CD4-positive, alpha-beta T cell treated with Interleukin-6 for 4 hours (primary cell): Measurements from ENCODE around the gene GAPDHS.
A peak's percentile ranks its signal among the peaks of the same experiment; 100 is the strongest.

Source experiments
- DNase-seq: peaks from one replicate; pipeline ENCODE4 v3.0.0-alpha.2; 2020; ENCODE audit warnings: mixed read lengths

GAPDHS gene

DNA sequence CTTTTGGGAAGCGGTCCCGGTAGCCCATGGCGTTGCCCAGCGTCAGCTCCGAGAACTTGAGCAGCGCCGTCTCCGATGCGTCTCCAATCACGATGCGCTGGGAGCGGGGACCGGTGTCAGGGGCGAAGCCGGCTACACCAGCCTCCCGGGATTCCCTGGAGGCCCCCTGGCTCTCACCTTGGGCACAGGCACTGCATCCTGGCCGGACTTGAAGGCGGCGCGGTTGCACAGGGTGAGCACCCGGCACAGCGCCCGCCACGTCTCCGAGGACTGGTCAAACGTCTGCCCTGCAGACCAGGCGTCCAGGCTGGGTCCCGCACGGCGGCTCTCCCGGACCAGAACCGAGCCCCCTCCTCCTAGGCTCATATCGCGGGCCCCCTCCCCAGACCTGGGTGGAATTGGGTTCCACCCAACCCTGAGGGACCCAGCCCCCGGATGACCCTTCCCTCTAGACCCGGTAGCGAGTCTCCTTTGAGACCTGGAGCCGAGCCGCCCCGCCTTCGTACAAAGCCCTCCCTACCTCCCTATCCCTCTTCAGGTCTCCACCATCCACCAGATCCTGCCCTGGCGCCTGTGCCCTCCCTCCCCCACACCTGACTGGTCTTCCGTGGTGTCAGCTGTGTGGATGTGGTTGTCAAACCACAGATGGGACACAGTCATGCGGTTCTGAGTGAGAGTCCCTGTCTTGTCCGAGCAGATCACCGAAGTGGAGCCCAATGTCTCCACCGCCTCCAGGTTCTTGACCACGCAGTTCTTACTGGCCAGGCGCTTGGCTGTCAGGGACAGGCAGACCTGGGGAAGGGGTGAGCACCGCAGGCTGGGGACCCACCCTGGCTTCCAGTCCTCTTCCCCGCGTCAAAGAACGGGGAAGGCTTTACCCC lies 25.4 kb downstream of the GAPDHS start:
- DNase-seq, result no peak

DNA sequence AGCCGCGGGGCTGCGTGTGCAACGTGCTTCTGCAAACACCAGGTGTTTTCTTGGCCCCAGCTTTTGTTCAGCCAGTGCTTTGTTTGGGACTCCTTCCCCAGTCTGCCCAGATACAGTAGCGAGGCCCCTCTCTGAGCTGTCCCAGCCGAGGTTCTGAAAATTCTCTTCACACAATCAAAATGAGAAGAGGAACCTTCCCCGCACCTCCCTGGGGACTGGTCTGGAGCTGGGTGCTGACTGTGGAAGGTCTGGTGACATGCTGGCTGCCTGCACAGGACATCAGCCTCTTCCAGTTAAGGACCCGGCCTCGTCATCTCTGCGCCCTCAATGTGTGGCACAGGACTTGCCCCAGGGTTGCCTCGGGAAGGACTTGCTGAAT lies 26.0 kb downstream of the GAPDHS start:
- DNase-seq, result no peak

DNA sequence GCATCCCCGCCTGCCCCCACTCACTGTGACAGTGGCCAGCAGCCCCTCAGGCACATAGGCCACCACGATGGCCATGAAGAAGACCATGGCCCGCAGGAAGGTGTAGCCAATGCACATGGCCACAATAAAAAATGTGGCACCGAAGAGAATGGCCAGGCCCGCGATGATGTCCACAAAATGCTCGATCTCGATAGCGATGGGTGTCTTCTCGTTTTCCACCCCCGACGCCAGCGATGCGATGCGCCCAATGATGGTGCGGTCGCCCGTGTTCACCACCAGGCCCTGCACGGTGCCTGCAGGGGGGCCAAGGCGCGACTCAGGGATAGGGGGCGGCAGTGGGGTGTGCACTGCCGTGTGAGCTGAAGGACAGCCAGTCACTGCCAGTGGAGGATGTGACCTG lies 26.5 kb downstream of the GAPDHS start:
- no peak for DNase-seq

DNA sequence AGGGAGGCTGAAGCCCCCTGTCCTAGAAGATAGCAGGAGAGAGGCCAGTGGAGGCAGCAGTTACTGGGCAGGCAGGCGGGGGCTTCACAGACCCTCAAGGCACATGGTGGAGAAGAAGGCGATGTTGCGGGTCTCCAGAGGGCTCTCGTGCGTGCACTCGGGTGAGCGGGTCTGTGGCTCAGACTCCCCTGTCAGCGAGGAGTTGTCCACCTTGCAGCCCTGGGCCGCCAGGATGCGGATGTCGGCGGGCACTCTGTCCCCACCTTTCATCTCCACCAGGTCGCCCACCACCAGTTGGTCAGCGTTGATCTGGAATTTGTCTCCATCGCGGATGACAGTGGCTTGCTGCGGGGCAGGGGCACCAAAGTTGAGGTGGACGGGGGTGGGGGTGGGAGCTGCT lies 27.0 kb downstream of the GAPDHS start:
- no peak for DNase-seq

DNA sequence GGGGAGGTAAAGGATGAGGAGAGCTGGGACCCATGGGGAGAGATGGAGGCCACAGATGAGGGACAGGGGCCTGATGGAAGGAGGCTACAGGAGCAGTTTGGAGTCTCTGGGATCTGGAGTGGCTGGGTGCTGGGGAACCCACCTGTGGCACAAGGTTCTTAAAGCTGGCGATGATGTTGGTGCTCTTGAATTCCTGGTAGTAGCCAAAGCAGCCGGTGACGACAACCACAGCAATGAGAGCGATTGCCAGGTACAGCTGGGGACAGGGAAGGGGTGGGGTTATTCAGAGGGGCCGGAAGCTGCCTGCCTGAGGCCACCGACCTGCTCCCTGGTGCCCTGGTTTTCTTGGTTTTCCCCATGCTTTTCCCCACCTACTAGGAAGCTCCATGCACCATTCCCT lies 27.4 kb downstream of the GAPDHS start:
- DNase-seq, result no peak

DNA sequence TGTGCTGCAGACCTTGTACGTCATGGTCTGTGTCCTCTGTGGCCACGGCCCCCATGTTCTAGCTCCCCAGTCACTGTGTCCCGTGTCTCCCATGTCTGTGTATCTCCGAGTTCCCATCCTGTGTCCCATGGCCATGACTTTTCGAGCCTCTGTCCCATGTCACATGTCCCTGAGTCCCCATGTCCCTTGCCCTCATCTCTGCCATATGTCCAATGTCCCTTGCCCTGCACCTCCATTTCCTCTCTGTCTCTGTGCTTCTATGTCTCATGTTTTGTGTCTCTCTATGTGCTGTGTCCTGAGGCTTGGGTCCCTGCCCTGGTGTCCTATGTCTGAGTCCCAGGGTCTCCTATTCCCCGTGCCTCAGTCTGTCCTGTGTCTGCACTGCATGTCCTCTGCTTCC lies 28.2 kb downstream of the GAPDHS start:
- no peak for DNase-seq

DNA sequence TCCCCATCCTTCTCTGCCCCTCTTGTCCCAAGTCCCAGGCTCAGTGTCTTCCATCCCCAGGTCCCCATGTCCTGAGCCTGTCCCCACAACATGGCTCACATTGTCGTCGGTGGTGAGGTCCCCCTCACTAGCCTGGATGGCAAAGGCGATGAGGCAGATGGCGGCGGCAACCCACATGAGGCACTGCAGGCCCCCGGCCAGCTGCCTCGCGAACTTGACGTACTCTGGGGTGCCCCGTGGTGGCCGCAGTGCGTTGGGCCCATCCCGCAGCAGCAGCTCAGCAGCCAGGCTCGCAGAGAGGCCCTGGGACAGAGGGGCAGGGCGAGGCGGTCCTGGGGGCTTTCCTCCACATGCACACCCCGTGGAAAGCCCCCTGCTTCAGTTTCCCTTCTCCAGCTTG lies 29.1 kb downstream of the GAPDHS start:
- DNase-seq, result no peak

DNA sequence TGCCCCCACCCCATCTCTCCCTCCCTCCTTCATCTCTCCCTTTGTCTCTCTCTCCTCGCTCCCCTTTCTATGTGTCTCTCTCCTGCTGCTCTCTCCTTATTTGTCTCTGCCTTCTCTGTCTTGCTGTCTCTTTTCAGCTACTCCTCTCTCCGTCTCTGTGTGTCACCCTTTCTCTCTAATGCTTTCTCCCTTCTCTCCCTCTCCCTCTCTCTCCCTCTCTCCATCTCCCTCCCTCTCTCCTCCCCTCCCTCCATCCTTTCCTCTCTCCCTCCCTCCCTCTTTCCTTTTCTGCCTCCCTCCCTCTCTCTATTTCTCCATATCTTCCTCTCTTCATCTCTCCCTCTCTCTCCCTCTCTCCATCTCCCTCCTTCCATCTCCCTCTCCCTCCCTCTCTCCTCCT lies 29.5 kb downstream of the GAPDHS start:
- DNase-seq, result no peak

DNA sequence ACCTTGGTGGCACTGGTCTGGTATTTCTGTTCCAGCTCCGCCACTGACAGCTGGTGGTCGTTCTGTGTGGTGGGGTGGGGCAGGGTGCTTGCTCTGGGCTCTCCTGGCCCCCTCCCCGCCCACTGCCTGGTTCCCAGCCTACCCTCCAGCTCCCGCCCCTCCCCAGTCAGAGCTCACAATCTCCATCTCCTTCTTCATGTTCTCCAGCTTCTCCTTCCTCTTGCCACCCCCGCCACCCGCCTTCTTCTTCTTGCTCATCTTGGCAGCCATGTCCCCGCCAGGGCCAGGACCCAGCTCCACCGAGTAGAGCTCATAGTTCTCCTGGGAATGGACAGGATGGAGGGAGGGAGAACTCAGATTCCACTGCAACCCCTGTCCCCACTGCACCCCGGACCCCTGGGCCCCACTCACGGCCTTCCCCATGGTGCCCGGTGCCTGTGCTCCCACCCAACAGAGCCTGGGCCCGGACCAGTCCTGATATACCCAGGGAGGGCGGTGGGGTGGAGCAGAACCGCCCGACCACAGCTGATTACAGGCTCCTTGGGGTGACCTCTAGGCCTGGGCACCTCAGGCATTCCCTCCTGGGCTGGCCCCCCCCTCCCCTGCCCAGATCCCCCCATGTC lies 30.1 kb downstream of the GAPDHS start, which contains the start of gene ATP4A:
ATP4A (minus strand) TSS at position 452 of the 623 bp plus-strand sequence; CDS start at position 423, 29 bp downstream.
- no peak for DNase-seq

DNA sequence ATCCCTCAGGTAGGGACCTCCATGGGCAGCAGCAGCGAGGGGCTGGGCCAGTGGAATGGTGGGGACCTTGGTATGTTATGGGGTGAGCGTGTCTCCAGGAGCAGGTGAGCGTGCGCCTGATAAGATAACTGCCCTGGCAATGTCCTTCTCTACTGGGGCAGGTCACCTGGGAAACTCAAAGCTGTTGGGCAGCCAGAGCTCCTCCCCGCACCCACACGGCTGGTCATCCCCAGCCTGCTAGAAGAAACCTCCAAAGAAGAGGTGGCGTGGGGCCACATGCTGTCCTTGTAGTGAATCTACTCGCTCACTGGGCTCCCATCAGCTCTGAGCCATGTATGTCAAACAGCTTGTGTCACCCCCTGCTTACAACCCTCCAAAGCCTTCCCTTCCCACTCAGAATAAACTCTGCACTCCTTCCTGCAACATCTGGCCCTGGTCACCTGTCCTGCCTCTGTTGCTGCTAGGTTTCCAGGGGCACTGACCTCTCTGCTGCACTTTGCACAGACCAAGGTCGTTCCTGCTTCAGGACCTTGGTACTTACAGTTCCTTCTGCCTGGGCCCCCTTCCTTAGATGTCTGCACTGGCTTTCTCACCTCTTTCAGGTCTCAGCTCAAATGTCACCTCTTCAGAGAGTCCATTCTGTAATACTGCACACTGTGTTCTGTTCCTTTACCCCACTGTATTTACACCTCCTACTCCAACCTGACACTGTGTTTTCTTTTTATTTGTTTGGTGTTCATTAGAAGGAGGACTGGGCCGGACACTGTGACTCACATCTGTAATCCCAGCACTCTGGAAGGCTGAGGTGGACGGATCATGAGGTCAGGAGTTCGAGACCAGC lies 32.0 kb downstream of the GAPDHS start:
- DNase-seq, result no peak

DNA sequence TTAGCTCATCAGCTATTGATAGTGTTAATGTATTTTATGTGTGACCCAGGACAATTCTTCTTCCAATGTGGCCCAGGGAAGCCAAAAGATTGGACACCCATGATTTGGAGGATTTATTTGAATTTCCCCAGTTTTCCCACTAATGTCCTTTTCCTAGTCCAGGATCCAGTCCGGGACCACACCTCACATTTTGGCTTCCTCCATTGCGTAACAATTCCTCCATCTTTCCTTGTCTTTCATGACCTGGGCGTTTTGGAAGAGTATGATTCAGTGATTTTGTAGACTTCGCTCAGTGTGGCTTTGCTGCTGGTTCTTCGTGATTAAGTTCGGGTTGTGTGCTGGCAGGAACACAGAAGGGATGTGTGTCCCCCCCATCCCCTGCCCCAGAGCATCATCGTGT lies 33.5 kb downstream of the GAPDHS start:
- no peak for DNase-seq

DNA sequence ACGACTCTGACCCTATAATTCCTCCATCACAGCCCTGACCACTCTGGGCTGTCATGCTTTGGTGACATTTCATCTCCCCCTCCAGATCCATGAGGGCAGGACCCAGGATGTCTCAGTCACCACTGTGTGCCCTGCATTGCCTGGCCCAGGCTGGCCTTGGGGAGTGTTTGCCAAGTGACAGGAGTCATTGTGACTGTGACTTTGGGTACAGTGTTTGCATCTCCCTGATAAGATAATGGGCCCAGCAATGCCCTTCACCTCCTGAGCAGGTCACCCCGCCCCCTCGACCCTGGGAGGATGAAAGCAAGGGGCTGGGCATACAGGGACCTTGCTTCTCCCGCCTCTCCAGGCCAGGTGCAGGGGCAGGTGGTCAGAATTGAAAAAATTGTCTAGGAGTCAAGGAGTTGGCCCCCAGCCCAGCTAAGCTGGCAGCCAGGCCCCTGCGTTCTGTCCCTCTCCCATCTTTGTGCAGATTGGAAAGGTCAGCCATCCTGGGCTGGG lies 36.1 kb downstream of the GAPDHS start:
- no peak for DNase-seq

DNA sequence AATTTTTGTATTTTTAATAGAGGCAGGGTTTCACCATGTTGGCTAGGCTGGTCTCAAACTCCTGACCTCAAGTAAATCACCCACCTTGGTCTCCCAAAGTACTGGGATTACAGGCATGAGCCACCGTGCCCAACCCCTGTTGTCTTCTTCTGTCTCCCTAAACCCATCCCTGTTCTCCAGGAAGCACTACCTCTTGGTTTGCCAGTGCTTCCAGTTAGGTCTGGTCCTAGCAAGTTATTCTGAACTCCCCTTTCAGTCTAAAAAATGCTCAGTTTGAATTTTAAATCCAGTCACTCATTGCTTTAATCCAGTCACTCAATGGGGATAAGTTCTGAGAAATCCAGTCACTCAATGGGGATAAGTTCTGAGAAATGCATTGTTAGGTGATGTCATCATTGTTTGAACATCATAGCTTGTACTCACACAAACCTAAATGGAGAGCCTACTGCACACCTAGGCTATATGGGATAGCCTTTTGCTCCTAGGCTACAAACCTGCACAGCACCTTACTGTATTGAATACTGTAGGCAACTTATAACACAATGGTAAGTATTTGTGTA lies 38.2 kb downstream of the GAPDHS start:
- no peak for DNase-seq

DNA sequence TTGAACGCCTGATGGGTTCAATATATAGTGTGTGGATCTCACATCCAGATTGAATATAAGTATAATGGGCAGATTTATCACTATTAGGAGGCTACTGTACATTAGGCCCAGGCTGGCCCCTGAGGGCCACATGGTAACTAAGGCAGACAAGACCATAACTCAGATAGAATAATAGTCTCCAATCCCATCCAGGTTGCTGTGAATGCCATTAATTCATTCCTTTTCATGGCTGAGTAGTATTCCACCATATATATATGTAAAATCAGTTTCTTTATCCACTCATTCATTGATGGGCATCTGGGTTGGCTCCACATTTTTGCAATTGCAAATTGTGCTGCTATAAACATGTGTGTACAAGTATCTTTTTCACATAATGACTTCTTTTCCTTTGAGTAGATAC lies 44.7 kb downstream of the GAPDHS start:
- DNase-seq, result no peak

DNA sequence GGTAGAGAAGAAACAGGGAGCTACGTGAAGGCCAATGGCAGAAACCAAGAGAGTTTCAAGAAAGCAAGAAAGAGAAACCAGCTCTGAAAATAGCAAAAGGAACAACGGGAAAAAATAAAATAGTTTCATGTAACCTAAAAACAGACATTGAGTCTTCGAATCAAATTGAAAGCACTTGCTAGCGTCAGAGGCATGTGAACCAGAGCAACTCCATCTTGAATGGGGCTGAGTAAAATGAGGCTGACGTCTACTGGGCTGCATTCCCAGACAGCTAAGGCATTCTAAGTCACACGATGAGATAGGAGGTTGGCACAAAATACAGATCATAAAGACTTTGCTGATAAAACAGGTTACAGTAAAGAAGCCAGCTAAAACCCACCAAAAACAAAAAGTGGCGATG lies 45.5 kb downstream of the GAPDHS start:
- no peak for DNase-seq

DNA sequence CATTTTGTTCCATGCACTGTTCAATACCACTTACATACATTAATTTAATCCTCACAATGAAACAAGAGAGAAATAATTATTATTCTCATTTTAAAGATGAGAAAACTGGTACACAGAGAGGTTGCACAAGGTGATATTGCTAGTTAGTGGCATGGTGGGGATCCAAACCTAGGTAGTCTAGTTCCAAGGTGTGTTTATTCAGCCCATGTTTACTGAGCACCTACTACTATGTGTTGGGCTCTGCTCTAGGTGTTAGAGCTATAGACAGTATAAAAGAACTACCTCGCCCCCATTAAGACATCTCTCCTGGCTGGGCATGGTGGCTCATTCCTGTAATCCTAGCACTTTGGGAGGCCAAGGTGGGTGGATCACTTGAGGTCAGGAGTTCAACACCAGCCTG lies 49.5 kb downstream of the GAPDHS start:
- no peak for DNase-seq

DNA sequence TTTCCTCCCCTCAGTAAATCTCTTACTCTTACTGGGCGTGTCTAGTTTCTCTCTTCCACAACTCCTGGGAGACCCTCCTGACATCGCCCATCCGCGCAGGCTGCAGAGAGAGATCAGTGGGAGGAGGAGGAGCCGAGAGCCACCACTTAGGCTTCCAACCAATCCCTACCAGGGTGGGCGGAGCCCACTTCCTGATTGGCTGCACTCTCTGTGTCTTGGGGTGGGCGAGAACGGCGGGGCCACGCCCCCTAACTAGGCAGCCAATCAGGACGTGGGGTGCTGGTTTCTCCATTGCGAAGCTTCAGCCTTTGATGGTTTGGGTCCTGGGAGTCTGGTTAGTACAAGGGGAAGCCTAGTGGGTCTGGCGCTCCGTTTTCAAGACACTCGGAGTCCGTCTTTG lies 52.6 kb downstream of the GAPDHS start, which contains the start of gene PMIS2:
PMIS2 (plus strand) TSS at position 326 of the 400 bp plus-strand sequence. CDS start 87 bp downstream, outside the sequence.
- DNase-seq, result no peak

DNA sequence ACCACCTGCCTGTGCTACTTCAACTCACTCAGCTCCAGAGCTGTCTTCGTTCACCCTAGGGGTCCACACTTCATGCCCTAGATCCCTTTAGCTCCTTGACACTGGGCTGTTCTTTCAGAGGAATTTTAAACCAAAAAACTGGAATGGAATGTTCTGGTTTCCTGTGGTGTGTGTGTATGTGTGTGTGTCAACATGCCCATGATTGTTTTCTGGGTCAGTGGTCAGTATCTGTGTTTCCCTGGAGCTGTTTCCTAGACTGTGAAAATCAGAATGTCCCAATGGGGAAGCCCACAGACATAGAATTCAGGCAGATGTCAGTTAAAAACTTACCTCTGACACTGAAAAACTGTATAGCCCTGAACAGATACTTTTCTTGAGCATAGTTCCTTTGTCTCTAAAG lies 54.1 kb downstream of the GAPDHS start:
- no peak for DNase-seq

DNA sequence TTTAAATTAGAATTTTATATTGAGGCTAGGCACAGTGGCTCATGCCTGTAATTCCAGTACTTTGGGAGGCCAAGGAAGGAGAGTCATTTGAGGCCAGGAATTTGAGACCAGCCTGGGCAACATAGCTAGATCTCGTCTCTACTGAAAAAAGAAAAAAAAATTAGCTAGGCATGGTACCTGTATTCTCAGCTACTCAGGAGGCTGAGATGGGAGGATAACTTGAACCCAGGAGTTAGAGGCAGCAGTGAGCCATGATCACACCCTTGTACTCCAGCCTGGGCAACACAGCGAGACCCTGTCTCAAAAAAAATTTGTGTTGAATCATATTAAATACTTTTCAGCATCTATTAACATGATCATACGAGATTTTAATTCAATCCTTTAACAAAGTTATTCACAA lies 57.6 kb downstream of the GAPDHS start:
- DNase-seq, result no peak

DNA sequence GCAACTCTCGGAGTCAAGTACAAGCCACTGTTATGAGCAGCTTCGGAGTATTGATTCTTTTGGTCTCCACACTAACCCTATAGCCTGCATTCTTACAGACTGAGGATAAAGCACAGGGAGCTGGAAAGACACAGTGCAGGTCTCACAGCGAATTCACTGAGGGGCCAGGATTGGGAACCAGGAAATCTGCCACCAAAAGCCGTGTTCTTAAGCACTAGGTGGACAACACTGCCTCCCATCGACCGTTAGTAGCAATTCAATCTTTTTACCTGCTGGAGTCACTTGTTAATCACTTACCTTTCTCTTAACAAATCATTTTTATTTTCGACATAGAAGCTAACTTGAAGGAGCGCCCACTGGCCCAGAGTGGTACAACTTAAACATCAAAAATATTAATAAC lies 59.0 kb downstream of the GAPDHS start:
- DNase-seq, result peak; percentile 41
